Lung (tissue), 12 donors: ENCODE measurements around the gene SCARF2. TPM values are rescaled to one million over a fixed set of nuclear protein-coding genes. Genes with fewer than 3 reads are reported as not detected.

Experiments
- ATAC-seq: fragments of 200-7000 bp; cut with Tn5 transposase; one replicate; pipeline ENCODE4 v1.9.1; 2020; ENCODE audit warnings: moderate number of reproducible peaks; ENCODE audit not compliant: insufficient read depth, low FRiP score
- DNase-seq, 3 donors: peaks; one replicate each; pipeline ENCODE4 v3.0.0-alpha.2; 2013 to 2017
- H3K27ac ChIP-seq, 2 donors: one replicate each; pipeline ENCODE4 v1.5.1; 2013; ENCODE audit warnings: mild to moderate bottlenecking in 2 of 2, moderate library complexity in 2 of 2, control low read depth in 1 of 2, inconsistent platforms in 1 of 2, low read depth in 1 of 2, low read length in 1 of 2
- H3K27me3 ChIP-seq, 3 donors: one replicate each; pipeline ENCODE4 v1.5.1; 2013; ENCODE audit warnings: low read length in 2 of 3; ENCODE audit not compliant: control insufficient read depth in 3 of 3, insufficient read depth in 3 of 3
- H3K36me3 ChIP-seq, 4 donors: one replicate each; pipeline ENCODE4 v1.5.1; 2013; ENCODE audit warnings: low read length in 4 of 4, mild to moderate bottlenecking in 1 of 4, moderate library complexity in 1 of 4; ENCODE audit not compliant: control insufficient read depth in 4 of 4, insufficient read depth in 4 of 4
- H3K4me1 ChIP-seq, 5 donors: one replicate each; pipeline ENCODE4 v1.5.1; 2013; ENCODE audit warnings: low read length in 5 of 5, mild to moderate bottlenecking in 2 of 5, moderate library complexity in 1 of 5; ENCODE audit not compliant: control insufficient read depth in 5 of 5, insufficient read depth in 5 of 5
- H3K4me3 ChIP-seq: one replicate; pipeline ENCODE4 v1.5.1; 2013; ENCODE audit warnings: mild to moderate bottlenecking, control low read depth, moderate library complexity
- H3K9ac ChIP-seq, 2 donors: one replicate each; pipeline ENCODE4 v1.5.1; 2013; ENCODE audit warnings: low read length in 2 of 2, control low read depth in 1 of 2; ENCODE audit not compliant: insufficient read depth in 1 of 2
- H3K9me3 ChIP-seq, 4 donors: one replicate each; pipeline ENCODE4 v1.5.1; 2013; ENCODE audit warnings: low read length in 3 of 4, mild to moderate bottlenecking in 1 of 4, moderate library complexity in 1 of 4; ENCODE audit not compliant: control insufficient read depth in 4 of 4, insufficient read depth in 3 of 4
- CTCF ChIP-seq: IDR thresholded peaks from 2 replicates; pipeline ENCODE4 v1.5.1; 2012; ENCODE audit warnings: mild to moderate bottlenecking; ENCODE audit errors: control extremely low read depth, extremely low read depth
- WGBS, 2 donors: extraction: QIAGEN DNeasy Blood & Tissue Kit; methylation state at CpG; one replicate each; pipeline ENCODE4 v1.1.7; 2013; 5-methylcytosine and 5-hydroxymethylcytosine counted together
- polyA plus RNA-seq, 2 donors: library from polyadenylated mRNA; stranded (reverse); fragments of 200-250 nt; gene quantifications; one replicate each; pipeline ENCODE4 v1.2.1, GENCODE V29; 2013
- total RNA-seq, 2 donors: library from RNA; depleted of rRNA in 1 of 2; stranded (reverse); fragments of >200 nt in 1 of 2; gene quantifications; one replicate each; pipeline ENCODE4 v1.2.1, GENCODE V29; 2014 to 2021
- donor health status: control.
- donor health status: control.
- donor health status: Bipolar disorder and iron deficiency.
- donor health status: healthy.
- donor health status: DM: yes; HTN: yes; CAD: no.

The SCARF2 gene
- total and polyA plus RNA-seq, 4 donors, result 4.7 to 32.9 (median 16.4) TPM

- DNase-seq, result no peak
- H3K4me1 ChIP-seq, result peaks cover 0 to 3% (median 0%) of the 10 kb centered on the region in 5 donors
Observed at GRCh38 chr22:20404881-20405280, 32.7 kb downstream of the SCARF2 start.

GRCh38 chr22:20403779-20404140 lies 33.9 kb downstream of the SCARF2 start:
- no peak overlapping the region for H3K4me3 ChIP-seq
- 96 to 98% methylated on average over 6 of the region's 6 CpGs for WGBS, 2 donors
- no peak overlapping the region for H3K27ac ChIP-seq
- no peak overlapping the region for H3K9ac ChIP-seq
- no peaks in the 10 kb centered on the region for H3K27me3 ChIP-seq
- H3K36me3 ChIP-seq, result peaks cover 0 to 37% (median 15%) of the 10 kb centered on the region in 4 donors
- peaks cover 0 to 3% (median 0%) of the 10 kb centered on the region in 5 donors for H3K4me1 ChIP-seq
- ATAC-seq (no peak), DNase-seq (no peak)
- TF ChIP-seq CTCF, result no peak
- no peaks in the 10 kb centered on the region for H3K9me3 ChIP-seq

More at GRCh38 chr22:20404881-20405280, 32.7 kb downstream of the SCARF2 start:
- no peak for ATAC-seq
- no peaks in the 10 kb centered on the region for H3K9me3 ChIP-seq
- peaks cover 0 to 37% (median 15%) of the 10 kb centered on the region in 4 donors for H3K36me3 ChIP-seq
- 96% methylated on average over 18 of the region's 18 CpGs for WGBS, 2 donors
- H3K27me3 ChIP-seq, result no peaks in the 10 kb centered on the region
- H3K27ac ChIP-seq, result no peak overlapping the region
- no peak overlapping the region for H3K4me3 ChIP-seq
- H3K9ac ChIP-seq, result no peak overlapping the region
- no peak for TF ChIP-seq CTCF

GRCh38 chr22:20402960-20403778 lies 34.5 kb downstream of the SCARF2 start:
- Histone ChIP-seq H3K4me3 (no peak overlapping the region), H3K27me3 (no peaks in the 10 kb centered on the region), H3K9me3 (no peaks in the 10 kb centered on the region), H3K27ac (no peak overlapping the region), H3K4me1 (peaks cover 0 to 3% (median 0%) of the 10 kb centered on the region in 5 donors), H3K36me3 (peaks cover 0 to 37% (median 15%) of the 10 kb centered on the region in 4 donors), H3K9ac (no peak overlapping the region)
- ATAC-seq (no peak), DNase-seq (no peak)
- TF ChIP-seq CTCF, result no peak
- WGBS, 2 donors, result 94 to 96% methylated on average over 9 of the region's 9 CpGs
